Thoracic aorta (tissue), 2 donors: Measurements from ENCODE around the gene PBRM1. TPM values are rescaled to one million over a fixed set of nuclear protein-coding genes. Genes with fewer than 3 reads are reported as not detected.

ENCODE experiments used
- ATAC-seq: fragments of 150-250 bp; one replicate; pipeline ENCODE4 v1.8.0; 2017; ENCODE audit warnings: low read depth; ENCODE audit not compliant: insufficient number of reproducible peaks, low FRiP score
- DNase-seq: peaks from one replicate; pipeline ENCODE4 v3.0.0-alpha.2; 2020; ENCODE audit warnings: low spot score
- H3K27ac ChIP-seq, 2 donors: fragments of 200-600 bp; sonication (generic); 1 replicate in 1 of 2; 2 replicates in 1 of 2; pipeline ENCODE4 v1.5.1; 2016; ENCODE audit warnings: mild to moderate bottlenecking in 2 of 2, moderate library complexity in 2 of 2
- H3K27me3 ChIP-seq: fragments of 200-600 bp; sonication (generic); replicated peaks from 2 replicates; pipeline ENCODE4 v1.6.0; 2016; ENCODE audit warnings: mild to moderate bottlenecking; ENCODE audit not compliant: insufficient read depth
- H3K36me3 ChIP-seq: fragments of 200-600 bp; sonication (generic); one replicate; pipeline ENCODE4 v1.5.1; 2016
- H3K4me1 ChIP-seq, 2 donors: fragments of 200-600 bp; sonication (generic); 1 replicate in 1 of 2; 2 replicates in 1 of 2; pipeline versions ENCODE4 v1.5.1 to v1.6.0; 2016; ENCODE audit warnings: low read depth in 2 of 2, mild to moderate bottlenecking in 1 of 2; ENCODE audit not compliant: control insufficient read depth in 1 of 2
- H3K4me3 ChIP-seq: fragments of 200-600 bp; sonication (generic); 2 replicates; pipeline ENCODE4 v1.5.1; 2016; ENCODE audit warnings: mild to moderate bottlenecking
- H3K9me3 ChIP-seq: fragments of 200-600 bp; sonication (generic); 2 replicates; pipeline ENCODE4 v1.5.1; 2016
- total RNA-seq, 2 donors: library from RNA; depleted of rRNA; stranded (reverse); fragments of >200 nt; gene quantifications; one replicate each; pipeline versions ENCODE4 v1.1.0 to v1.2.3, GENCODE V29; 2016
- TF ChIP-seq, protein P1 (sequence below): fragments of 200-600 bp; sonication (generic); IDR thresholded peaks from one replicate; pipeline ENCODE4 v1.5.1; 2019; ENCODE audit warnings: antibody characterized with exemption

The PBRM1 gene
- total RNA-seq, 2 donors from 2014 or later: 84.5 to 87.2 TPM

DNA sequence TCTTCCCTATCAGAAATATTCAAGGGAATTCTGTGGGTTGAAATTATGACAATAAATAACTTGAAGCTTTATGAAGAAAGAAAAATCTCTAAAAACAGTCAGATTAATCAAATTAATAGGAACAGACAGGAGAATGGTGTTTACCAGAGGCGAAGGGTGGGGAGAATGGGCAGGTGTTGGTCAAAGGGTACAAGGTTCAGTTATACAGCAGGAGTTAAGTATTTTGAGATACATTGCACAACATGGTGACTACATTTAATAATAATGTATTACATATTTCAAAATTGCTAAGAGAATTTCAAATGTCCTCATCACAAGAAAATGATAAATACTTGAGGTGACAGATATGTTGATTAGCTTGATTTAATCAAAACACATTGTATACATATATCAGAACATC lies 38.8 kb upstream of the PBRM1 start:
- Histone ChIP-seq H3K4me1 (no peaks in the 10 kb centered on the region), H3K36me3 (no peaks in the 10 kb centered on the region), H3K4me3 (no peak overlapping the region), H3K27me3 (no peaks in the 10 kb centered on the region), H3K9me3 (peaks cover 4% of the 10 kb centered on the region), H3K27ac (no peak overlapping the region)
- DNase-seq: no peak
- TF ChIP-seq, protein P1, sequence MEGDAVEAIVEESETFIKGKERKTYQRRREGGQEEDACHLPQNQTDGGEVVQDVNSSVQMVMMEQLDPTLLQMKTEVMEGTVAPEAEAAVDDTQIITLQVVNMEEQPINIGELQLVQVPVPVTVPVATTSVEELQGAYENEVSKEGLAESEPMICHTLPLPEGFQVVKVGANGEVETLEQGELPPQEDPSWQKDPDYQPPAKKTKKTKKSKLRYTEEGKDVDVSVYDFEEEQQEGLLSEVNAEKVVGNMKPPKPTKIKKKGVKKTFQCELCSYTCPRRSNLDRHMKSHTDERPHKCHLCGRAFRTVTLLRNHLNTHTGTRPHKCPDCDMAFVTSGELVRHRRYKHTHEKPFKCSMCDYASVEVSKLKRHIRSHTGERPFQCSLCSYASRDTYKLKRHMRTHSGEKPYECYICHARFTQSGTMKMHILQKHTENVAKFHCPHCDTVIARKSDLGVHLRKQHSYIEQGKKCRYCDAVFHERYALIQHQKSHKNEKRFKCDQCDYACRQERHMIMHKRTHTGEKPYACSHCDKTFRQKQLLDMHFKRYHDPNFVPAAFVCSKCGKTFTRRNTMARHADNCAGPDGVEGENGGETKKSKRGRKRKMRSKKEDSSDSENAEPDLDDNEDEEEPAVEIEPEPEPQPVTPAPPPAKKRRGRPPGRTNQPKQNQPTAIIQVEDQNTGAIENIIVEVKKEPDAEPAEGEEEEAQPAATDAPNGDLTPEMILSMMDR: no peak
- no peak for ATAC-seq

DNA sequence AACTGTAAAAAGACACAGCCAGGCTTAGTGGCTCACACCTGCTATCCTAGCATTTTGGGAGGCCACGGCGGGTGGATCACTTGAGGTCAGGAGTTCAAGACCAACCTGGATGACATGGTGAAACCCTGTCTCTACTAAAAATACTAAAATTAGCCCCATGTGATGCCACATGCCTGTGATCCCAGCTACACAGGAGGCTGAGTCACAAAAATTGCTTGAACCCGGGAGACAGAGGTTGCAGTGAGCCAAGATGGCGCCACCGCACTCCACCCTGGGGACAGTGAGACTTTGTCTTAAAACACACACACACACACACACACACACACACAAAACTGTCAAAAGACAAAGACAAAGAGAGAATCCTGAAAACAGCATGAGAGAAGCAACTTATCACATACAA lies 38.2 kb upstream of the PBRM1 start:
- no peak overlapping the region for H3K4me3 ChIP-seq
- TF ChIP-seq, protein P1: no peak
- DNase-seq (no peak), ATAC-seq (no peak)
- H3K9me3 ChIP-seq: peaks cover 4% of the 10 kb centered on the region
- no peaks in the 10 kb centered on the region for H3K27me3 ChIP-seq
- H3K36me3 ChIP-seq: peaks cover 4% of the 10 kb centered on the region
- no peak overlapping the region for H3K27ac ChIP-seq
- H3K4me1 ChIP-seq: no peaks in the 10 kb centered on the region

DNA sequence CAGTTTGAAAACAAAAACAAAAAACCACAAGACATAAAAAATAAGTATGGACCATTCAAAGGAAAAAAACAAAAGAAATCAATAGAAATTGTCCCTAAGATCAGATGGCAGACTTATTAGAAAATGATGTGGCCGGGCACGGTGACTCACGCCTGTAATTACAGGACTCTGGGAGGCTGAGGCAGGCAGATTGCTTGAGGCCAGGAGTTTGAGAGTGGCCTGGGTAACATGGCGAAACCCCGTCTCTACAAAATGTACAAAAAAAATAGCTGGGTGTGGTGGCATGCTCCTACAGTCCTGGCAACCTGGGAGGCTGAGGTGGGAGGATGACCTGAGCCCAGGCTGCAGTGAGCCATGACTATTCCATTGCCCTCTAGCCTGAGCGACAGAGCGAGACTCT lies 36.8 kb upstream of the PBRM1 start:
- no peak for DNase-seq
- Histone ChIP-seq H3K9me3 (no peaks in the 10 kb centered on the region), H3K36me3 (peaks cover 4% of the 10 kb centered on the region), H3K4me3 (no peak overlapping the region), H3K27ac (no peak overlapping the region), H3K27me3 (no peaks in the 10 kb centered on the region), H3K4me1 (no peaks in the 10 kb centered on the region)
- TF ChIP-seq, protein P1: no peak
- no peak for ATAC-seq

DNA sequence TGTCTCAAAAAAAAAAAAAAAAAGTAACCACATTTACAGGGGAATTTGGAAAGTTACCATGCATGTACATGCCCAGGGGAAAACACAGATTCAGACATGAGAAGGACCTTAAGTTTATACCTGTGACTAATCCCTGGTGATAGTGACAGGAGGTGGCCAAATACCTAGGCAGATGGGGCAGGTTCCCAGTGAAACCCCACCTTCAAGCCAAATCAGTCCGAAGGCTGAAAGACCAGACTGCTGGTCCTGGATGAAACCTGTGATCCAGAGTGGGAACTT lies 36.0 kb upstream of the PBRM1 start:
- no peak overlapping the region for H3K4me3 ChIP-seq
- no peaks in the 10 kb centered on the region for H3K27me3 ChIP-seq
- DNase-seq (no peak), ATAC-seq (no peak)
- H3K27ac ChIP-seq: no peak overlapping the region
- TF ChIP-seq, protein P1: no peak
- H3K36me3 ChIP-seq: peaks cover 4% of the 10 kb centered on the region
- H3K4me1 ChIP-seq: no peaks in the 10 kb centered on the region
- H3K9me3 ChIP-seq: no peaks in the 10 kb centered on the region

DNA sequence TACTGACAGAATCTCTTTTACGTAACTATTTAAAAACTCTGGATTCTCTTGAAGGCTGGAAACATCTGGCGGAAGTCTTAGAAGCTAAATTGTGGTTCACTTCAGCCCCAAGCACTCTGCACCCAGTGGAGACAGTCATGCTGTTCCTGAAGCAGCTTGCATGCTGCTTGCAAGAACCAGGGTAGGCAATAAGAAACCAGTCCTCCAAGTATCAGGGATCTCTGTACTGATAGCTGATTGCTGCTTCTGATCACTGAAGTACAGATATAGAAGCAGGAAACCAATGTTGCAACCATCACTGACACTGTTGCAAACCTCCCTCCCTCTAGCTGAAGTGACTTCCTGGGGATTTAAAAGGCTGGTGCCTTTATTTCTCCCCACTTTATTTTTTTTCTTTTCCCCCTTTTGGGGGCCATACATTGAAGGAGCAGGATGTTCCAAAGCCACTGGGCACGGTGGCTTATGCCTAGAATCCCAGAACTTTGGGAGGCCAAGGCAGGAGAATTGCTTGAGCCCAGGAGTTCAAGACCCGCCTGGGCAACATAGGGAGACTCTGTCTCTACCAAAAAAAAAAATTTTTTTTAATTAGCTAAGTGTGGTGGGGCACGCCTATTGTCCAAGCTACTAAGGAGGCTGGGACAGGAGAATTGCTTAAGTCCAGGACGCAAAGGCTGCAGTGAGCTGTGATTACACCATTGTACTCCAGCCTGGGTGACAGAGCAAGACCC lies 35.5 kb upstream of the PBRM1 start:
- no peaks in the 10 kb centered on the region for H3K27me3 ChIP-seq
- no peaks in the 10 kb centered on the region for H3K9me3 ChIP-seq
- no peak for DNase-seq
- no peak overlapping the region for H3K4me3 ChIP-seq
- H3K4me1 ChIP-seq: no peaks in the 10 kb centered on the region
- TF ChIP-seq, protein P1: no peak
- ATAC-seq: no peak
- H3K36me3 ChIP-seq: peaks cover 4% of the 10 kb centered on the region
- H3K27ac ChIP-seq: no peak overlapping the region
